T-helper 22 cell (primary cell): Measurements from ENCODE around the gene DMPK.
"Not testable (repeated sequence)": the region's sequence is repeated elsewhere in the genome, so short reads cannot be mapped to it uniquely, and the experiment has no call there.

Experiments used
- DNase-seq: peaks from one replicate; pipeline ENCODE4 v3.0.0-alpha.2; 2020; ENCODE audit warnings: low read depth

Gene DMPK

DNA sequence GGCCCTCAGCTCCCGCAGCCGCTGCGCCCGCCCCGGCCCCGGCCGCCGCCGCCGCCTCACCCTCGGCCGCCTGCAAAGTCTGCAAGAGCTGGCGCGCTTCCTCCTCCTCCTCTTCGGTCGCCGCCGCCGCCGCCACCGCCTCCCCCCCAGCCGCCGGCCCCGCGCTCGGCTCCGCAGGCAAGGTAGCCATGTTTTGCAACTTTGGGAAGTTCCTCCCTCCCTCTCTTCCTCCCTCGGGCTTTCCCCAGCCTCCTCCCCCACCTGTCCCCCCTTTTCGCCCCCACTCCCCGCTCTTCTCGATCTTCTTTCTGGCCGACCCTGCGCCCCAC, 13.7 kb downstream of the DMPK start:
- peak; percentile 23 for DNase-seq

DNA sequence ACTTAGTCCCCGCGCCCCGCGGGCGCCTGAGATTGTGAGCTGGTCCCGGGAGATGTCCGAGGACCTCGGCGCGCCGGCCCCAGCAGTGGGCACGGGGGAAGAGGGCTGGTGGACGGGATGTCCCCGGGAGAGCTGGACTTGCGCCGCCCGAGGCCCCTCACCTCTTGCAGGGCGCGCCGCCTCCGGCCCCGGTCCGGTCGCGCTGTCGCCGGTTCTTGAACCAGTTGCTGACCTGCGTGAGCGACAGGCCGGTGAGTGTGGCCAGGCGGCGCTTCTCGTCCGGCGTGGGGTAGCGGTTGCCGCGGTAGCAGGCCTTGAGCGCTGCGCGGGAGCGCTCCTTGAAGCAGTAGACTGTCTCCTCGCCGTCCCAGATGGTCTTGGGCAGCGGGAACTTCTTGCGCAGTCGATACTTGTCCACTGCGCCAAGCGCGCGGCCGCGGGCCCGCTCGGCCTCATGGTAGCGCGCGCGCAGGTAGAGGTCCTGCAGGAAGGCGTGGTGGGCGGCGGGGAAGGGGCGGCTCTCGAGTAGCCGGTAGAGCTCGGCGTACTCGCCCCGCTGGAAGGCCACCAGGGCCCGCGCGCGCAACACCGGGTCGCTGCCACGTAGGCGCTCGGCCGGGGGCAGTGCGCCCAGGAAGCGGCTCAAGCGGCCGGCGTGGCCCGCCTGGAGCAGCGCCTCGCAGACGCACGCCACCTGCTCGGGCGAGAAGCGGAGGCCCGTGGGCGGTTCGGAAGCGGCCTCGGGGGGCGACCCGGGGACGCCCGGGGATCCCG, 14.2 kb downstream of the DMPK start:
- no peak for DNase-seq

DNA sequence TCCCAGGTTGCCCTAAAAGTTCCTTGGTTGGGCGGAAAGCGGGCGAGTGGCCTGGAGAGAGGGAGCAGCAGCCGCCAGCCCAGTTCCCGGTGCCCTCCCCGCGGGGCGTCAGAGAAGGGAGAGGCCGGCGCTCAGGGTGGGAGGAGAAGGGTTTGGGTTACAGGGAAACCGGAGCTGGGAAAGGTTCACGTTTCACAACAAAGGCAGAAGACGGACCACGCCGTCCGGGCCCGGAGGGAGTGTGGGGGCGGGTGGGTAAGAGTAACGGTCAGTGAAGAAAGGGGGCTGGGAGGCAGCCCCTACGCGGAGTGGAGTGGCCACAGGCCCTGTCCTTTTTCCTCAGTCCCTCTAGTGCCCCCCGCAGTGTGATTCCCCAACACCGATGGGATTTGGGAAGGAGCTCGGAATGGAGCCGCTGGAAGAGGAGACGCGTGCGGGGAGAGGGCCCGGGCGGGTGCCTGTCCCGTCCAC, 14.8 kb downstream of the DMPK start:
- no peak for DNase-seq

DNA sequence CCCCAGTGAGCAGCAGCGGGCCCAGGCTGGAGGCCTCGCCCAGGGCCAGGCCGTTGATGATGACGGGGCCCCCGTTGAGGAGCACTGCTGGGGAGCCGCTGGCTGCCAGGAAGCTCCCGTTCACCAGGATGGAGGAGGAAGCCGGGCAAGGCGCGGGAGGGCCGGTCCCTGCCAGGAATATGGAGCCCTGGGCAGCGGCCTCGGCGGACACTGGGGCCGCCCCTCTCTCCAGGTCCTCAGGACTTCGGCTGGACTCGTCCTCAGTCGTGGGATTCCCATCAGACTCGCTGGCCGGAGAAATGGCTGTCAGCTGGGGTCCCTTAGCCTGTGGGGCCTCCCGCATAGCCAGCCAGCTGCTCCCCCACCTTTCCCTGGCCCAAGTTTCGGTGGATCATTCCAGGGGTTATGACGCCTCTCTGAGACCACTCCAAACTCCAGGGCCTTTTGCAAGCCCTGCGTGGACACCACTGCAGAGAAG, 15.4 kb downstream of the DMPK start:
- DNase-seq, result no peak

DNA sequence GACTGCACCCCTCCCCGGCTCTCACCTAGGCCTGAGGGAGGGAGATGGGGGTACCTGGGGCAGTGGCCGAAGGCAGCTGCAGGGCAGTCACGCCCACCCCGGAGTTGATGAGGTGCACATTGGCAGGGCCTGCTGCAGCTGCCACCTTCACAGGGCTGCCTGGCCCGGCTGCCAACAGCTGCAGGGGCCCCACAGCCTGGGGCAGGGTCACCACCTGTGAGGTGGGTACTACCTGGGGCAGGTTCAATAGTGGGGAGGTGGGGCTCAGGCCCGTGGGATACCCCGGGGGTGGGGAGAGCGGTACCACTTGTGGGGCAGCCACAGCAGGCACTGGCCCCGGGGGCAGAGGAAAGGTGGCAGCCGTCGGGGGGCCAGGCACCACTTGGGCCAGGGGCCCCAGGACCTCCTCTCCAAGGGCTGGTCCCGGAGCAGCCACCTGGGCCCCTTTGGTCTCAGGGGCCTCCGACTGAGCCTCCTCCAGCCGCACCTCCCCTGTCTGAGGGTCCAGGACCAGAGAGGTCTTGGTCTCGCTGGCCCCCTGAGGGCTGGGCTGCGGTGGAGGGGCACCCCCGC, 15.9 kb downstream of the DMPK start:
- no peak for DNase-seq

DNA sequence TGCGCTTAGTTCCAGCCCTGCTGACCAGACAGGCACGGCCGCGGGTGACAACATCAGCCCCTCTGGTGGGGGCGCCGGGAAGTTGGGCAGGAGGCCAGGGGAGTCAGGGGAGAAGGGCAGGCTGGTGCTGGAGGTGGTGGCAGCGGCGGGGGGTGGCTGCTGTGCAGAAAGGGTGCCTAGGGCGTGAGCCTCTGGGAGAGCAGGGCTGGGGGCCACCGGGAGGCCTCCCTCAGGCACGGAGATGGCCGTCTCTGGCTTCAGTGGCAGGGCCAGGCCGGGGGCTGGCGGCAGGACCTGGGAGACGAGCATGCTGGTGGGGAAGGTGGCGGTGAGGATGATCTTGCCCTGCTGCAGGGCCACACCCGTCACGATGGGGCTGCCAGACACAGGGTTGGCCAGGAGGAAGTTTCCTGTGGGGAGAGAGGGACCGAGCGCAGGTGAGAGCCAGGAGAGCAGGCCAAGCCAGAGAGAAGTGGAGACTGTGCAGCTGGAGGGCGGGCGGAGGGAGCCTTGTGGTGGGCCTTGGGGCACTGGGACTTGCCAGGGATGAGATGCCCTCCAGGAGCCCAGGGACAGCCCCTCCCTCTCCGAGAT, 16.5 kb downstream of the DMPK start:
- DNase-seq, result no peak

DNA sequence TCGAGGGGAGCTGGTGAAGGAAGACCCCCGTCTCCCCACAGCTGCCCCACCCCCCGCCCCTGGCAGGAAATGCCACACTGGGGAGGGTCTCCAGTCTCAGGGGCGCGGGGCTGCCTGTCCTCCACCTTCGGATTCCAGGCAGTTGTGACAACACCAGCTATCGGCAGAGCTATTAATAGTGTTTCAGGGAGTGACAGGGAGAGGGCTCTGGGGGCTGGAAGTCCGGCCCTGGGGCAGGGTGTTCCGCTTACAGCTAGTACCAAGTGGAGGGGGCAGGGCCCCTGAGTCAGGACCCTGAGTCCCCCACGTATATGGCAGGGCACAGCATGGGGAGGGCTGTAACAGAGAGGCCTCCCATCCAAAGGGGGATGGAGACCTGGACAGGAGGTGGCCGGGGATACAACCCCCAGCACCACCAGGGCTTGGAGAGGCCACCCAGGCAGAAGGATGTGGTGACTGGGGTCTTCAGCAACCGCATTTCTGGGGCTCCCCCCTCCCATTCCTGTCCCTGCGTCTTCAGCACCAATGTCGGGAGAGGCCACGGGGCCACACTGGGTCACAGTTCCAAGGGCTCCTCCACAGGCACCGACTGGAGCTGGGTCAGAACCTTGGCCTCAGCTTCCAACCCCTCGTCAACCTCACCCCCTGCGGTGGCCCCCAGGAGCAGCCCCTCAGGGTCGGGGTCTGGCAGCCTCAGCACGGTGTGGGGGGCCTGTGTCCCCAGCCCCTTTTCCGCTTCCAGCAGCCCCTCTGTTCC, 17.2 kb downstream of the DMPK start:
- no peak for DNase-seq

DNA sequence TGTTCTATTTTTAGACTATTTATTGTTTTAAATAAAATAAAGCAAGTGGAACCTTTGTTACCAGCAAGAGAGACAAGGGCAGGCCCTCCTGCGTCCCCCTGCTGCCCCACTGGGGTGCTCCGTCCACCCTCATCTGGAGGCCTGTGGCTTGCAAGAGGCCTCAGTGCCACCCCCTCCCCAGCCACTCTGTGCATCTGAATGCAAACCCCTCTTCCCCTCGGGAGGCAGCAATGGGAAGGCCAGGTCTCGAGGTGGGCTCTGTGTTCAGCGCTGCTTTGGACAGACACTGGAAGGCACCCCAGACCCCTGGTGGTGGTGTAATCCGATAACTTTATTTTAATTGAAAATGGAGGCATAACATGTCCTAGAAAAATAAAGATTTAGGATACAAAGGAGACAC, 17.8 kb downstream of the DMPK start:
- no peak for DNase-seq

DNA sequence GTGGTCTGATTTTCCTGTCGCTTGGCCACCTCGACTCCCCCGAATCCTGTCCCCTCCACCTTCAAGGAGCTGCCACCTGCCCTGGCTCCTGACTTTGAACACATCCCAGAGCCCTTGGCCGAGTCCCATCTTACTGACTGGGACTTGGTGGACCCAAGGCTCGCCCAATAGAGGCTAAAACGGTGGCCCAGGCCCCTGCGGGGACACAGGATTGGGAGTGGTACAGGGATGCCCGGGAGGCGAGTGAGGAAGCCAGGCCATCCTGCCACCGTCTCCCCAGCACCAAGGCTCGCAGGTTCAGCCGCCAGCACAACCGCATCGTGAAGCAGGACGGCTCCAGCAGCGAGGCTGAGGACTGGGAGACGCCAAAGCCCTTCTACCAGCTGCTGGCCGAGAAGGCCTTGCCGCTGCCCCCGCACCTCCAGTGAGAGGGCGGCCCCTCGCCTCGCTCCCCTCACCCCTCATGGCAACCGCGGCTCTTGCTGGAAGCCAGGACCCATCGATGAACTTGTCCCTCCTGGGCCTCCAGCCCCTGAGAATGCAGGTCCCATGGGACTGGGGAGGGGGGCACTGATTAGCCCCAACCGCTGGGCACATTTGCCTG, 18.5 kb downstream of the DMPK start:
- DNase-seq, result no peak

DNA sequence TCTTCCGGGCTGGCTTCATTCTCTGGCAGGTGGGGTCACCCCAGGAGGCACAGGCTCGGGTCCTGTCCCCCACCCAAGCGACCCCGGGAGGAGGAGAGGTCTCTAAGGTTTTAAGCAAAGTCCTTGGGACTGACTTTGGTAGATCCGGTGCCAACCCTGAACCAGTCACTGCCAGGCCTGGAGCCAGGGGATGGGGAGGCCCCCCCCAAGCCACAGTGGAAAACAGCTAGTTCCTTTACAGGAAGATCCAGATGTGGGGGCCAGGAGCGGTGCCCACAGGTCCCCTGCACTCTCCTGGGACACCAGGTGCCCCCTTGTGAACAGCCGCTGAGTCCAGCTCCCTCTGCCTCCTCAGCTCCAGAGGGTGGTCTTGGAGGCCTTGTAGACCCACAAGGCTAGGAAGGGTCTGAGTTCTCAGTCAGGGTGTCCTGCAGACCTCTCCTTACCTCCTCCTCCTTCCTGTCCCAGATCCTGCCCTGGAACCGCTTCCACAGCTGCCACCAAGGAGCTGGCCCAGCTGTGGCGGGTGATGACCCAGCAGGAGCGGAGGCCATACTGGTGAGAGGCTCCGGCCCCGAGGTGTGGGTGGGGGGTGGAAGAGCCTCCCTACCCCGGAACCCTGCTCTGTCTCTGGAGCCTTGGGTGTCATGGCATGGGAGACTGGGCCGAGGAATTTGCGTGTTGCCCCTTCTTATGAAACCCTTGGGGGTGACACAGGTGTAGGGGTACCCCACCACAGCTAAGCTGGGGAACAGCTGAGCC, 19.2 kb downstream of the DMPK start:
- DNase-seq, result no peak

DNA sequence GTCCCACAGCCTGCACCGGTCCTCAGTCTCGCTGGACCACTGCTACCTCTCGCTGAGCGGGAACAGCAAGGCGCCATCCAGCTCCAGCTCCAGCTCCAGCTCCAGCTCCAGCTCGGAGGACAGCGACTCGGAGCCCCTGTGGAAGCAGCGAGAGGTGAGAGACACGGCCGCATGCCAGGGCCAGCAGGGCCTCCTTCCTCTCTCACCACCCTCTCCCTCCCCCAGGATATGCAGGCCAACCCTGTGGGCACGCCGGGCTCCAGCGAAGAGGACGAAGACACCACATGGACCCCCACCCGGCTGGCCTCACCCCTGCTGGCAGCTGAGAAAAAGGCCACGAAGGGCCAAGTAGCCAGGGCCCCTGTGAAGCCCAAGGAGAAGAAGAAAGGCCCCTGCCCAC, 20.6 kb downstream of the DMPK start:
- DNase-seq, result no peak

DNA sequence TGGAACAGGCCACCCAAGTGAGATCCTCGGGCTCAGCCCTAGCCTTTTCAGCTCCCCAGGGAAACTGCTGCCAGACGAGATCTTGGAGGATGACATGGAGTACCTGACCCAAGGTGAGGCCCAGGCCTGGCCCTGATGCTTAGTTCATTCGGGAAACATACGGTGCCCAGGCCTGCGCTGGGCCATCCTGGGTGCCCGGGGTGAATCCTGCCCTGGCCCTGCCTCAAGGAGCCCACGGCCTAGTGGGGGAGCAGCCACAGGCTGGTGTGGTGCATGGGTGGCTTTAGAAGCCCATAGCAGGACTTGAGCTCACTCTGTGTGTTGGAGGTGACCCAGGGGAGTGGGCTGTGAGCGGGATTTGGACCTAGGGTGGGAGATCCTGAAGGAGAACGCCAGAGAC, 23.4 kb downstream of the DMPK start:
- DNase-seq, result no peak

DNA sequence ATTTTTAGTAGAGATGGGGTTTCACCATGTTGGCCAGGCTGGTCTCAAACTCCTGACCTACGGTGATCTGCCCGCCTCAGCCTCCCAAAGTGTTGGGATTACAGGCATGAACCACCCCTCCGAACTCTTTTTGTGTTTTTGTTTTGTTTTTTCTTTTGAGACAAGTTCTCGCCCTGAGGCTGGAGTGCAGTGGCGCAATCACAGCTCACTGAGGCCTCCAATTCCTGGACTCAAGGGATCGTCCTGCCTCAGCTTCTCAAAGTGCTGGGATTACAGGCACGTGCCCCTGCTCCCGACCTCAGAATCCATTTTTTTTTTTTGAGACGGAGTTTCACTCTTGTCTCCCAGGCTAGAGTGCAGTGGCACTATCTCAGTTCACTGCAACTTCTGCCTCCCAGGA, 24.6 kb downstream of the DMPK start:
- no peak for DNase-seq

DNA sequence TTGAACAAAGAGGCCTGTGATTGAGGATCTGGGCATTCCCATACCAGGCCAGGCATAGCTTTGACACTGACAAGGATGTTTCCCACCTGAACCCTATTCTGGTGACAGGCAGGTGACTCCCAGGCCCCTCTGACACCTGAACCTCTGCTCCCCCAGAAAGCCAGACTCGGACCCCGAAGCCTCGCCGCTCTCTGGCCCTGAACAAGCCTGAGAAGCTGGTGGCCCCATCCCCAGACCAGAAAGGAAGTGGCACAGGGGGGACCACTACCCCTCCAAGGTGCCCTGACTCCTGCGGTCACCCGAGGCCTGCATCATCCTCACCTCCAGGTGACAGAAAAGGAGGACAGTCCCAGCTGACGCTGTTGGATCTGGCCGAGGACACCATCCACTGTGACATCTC, 28.0 kb downstream of the DMPK start:
- DNase-seq, result no peak

DNA sequence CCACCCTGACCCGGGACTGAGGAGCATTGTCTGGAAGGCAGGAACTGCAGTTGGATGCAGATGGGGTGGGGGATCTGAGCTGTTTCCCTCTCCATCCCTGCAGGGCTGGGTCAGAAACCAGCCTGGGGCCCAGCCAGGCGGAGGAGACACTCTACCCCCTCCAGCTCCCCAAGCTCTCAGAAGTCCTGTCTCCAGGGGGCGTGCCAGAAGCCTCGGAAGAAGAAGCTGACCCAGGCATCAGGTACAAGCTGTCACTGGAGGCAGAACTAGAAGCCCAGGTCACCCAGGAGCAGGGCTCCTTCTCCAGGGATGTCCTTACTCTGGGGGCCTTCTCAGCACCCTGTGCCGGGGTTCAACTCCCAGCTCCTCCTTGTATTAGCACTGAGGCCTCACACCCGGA, 28.7 kb downstream of the DMPK start:
- no peak for DNase-seq

DNA sequence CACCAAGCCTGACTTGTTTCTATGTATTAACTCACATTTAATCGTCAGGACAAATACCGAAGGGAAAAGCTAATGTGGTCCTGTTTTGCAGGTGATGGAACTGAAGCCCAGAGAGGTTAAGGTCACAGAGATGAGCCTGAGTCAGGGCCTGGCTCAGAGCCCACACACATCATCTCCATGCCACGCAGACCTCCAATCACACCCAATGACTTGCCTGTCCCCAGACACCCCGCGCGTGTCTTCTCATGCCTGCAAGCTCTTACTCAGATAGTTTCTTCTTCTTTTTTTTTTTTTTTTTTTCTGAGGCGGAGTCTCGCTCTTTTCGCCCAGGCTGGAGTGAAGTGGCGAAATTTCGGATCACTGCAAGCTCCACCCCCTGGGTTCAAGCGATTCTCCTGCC, 29.7 kb downstream of the DMPK start:
- DNase-seq, result no peak

DNA sequence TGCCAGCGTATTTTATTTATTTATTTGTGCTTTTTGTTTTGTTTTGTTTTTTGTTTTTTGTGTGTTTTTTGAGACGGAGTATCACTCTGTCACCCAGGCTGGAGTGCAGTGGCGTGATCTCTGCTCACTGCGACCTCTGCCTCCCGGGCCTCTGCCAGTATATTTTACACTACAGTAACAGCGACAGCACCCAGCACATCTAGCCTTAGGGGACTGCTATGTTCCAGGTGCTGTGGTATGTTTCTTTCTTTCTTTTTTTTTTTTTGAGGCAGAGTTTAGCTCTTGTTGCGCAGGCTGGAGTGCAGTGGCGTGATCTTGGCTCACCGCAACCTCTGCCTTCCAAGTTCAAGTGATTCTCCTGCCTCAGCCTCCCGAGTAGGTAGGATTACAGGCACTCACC, 30.8 kb downstream of the DMPK start:
- not testable (repeated sequence) for DNase-seq

DNA sequence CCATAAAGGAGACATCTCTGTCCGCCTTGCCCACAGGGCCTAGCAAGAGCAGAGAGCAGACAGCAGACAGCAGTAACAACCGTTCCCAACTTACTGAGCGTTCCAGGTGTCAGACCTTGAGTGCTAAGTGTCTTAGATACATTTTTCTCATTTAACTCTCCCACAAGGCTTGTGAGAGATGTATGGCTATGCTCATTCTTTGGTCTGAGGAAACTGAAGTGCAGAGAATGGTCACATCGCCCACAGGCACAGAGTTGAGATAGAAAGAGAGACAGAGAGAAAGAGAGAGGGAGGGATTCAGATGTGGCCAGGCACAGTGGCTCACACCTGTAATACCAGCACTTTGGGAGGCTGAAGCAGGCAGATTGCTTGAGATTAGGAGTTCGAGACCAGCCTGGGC, 34.8 kb downstream of the DMPK start:
- no peak for DNase-seq

DNA sequence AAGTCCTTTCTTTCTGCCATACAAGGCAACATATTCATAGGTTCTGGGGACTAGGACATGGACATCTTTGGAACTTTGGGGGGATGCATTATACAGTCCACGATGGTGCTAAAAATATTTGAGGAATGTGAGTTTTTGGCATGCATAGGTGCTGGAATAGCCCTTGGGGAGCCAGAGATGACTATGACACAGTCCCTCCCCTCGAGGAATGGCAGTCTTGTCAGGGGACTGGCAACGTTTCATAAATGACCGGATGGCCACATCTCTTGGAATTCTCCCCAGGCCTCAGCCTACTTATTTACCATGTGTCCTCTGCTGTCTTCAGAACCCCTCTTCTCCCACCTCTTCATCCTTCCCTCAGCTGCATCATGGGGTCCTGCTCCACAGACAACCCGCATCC, 35.4 kb downstream of the DMPK start:
- no peak for DNase-seq

DNA sequence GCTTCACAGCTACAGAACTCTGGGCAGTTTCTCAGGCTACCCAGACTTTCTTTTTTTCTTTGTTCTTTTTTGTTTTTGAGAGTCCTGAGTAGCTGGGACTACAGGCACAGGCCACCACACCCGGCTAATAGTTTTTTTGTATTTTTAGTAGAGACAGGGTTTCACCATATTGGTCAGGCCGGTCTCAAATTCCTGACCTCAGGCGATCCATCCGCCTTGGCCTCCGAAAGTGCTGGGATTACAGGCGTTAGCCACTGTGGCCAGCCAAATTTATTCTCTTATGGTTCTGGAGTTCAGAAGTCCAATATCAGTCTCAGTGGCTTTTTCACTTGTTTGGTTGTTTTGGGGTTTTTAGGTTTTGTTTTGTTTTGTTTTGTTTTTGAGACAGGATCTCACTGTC, 36.7 kb downstream of the DMPK start:
- DNase-seq, result no peak

DNA sequence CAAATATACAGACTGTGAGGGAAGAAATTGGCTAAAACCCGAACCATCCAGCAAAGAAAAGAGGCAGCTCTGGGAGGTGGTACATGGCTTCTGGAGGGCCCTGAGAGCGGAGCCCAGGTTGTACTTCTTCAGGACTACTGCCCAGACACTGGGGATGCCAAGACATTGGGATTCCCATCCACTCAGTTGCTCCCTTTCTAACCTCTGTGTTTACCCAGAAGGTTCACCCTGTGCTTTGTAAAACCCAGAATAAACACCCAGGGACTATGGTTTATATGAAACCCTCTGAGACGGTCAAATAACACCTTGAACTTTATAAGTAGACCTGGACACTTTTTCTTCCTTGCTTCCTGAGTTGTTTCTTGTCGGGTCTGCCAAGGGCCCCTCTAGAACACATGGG, 39.3 kb downstream of the DMPK start:
- DNase-seq, result no peak
